ENCODE data around the gene KLHL11.

The KLHL11 gene

DNA sequence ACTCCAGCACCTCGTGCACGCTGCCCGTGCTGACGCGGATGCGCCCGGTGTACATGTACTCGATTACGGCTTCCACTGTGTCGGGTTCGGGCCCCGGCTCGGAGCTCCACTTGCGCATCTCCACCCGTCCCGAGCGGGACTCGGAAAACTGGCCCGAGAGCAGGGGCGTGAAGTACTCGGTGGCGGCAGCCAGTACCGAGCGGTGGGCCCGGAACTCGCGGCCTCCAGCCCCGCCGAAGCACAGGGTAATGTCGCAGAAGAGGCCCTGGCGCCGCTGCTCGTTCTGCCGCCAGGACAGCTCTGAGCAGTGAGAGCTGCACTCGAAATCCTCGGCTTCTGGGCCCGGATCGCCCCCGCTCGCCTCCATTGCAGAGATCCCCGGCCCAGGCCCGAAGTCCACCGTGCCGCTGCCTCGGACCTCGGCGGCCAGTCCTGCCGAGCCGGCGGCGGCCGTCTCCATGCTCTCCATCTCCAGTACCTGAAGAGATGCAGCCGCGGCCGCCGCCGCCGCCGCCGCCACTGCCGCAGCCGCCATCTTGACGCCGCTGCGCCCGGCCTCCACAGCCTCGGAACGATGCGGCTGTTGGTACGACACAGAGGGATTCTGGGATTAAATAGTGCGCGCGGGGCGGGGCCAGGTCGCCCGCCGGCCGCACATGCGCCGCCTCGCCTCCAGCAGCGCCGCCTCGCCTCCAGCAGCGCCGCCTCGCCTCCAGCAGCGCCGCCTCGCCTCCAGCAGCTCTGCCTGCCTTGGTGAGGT is at the start of gene KLHL11:
Gene KLHL11, minus strand, starts transcription at position 588 of the 760 bp plus-strand sequence. Its CDS starts 53 bp downstream, at position 535.
- DNase-seq = peak; percentile 78 to 85

GRCh38 chr17:41915020-41915419 is 49.8 kb upstream of the KLHL11 start:
- no peak for DNase-seq

GRCh38 chr17:41914358-41914766 is 49.1 kb upstream of the KLHL11 start:
- DNase-seq = no peak

DNA sequence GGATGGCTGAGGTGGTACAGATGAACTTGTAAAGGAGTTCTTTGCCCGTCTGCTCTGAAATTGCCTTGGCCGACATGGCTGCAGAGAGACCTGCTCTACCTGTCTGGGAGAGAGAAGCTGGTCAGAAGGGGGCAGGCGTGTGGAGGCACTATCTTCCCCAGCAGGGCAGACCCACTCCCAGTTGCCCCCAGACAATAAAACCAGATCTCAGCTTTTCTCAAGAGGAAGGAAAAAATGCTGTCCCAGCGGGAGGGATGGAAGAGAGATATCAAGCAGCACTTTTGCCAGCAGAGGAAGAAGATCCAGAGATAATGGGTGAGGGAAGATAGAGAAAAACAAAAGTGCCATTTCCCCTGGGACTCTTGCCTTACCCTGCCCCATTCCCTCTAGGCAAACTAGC is 48.6 kb upstream of the KLHL11 start:
- no peak for DNase-seq

GRCh38 chr17:41912925-41913324 is 47.7 kb upstream of the KLHL11 start:
- no peak for DNase-seq

- DNase-seq = no peak
These were observed 45.6 kb upstream of the KLHL11 start for GRCh38 chr17:41910701-41911391.

GRCh38 chr17:41909088-41909487 is 43.9 kb upstream of the KLHL11 start:
- DNase-seq = no peak

GRCh38 chr17:41907633-41908539 is 42.7 kb upstream of the KLHL11 start:
- no peak for DNase-seq

GRCh38 chr17:41907185-41907556 is 41.9 kb upstream of the KLHL11 start:
- DNase-seq = no peak

DNA sequence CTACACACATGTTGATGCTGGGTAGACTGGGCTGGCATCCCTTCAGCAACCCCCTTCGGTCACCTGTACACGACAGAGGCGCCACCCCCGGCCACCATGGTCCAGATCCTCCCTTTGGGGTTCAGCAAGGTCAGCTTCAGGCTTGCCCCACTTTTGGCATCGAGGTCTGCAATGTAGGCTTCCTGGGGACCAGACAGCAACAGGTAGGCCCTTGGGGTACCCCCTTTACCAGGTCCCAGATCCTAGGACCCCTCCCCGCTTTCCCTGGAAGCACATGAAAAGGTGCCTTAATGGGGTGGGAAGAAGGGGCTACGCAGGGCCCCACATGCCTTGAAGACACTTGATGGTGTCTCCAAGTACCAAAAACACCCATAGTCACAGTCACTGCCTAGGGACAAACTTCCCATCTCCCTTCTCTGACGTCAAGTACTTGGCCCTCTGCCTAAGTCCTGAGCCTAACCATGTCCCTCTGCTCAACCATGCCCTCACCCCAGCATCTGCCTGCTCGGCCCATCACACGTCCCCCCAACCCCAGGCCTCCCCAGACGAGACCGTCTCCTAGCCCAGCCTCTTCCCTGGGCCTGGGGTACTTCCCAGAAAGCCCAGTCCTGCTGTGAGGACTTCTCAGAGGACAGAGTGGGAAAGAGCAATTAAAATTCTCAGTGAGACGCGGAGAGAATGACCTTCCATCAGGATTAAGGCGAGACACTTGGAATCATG is 41.4 kb upstream of the KLHL11 start:
- no peak for DNase-seq

GRCh38 chr17:41905172-41905571 is 39.9 kb upstream of the KLHL11 start:
- no peak for DNase-seq

GRCh38 chr17:41904242-41904841 is 39.1 kb upstream of the KLHL11 start:
- DNase-seq = no peak

DNA sequence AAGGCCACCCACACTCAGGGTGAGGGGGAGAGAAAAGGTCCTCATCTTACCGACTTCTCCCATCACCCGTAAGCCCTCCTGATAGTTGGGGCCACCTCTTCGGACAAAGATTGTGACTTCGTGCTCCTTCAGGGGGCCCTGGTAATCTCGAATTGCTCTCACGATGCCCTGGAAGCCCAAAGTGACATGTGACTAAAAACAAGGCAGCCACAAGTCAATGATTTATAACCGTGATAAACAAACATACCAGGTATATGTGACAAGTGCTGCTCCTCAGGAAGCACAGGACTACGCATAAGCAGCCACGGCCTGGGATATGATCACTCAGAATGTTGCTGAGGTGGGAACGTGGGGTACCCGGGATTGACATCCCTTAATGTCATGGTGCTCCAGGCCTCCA is 36.4 kb upstream of the KLHL11 start:
- no peak for DNase-seq

GRCh38 chr17:41896726-41897125 is 31.5 kb upstream of the KLHL11 start:
- DNase-seq = no peak

GRCh38 chr17:41895617-41896016 is 30.4 kb upstream of the KLHL11 start:
- no peak for DNase-seq

DNA sequence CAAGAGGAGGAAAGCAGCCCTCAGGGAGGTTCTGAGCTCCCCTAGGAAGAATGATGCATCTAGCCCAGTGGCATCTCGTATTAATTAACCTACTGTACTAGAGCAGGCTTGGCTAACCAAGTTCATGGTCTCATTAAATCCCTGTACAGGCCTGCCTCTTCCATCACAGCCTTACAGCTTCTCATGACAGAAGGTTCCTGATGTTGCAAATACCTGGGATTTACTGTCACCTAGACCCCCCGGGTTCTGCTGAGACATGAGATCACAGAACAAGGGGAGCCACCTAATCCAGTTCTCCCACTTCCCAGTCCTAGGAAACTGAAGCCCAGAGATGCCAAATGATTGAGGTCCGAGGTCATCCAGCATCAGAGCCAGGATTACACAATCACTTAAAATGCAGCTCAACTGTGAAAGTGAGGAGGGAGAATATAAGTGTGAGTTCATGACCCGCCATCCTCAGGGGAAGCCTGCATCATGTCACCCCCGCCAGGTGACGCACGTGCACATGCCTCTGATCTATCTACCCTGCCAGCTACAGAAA is 29.6 kb upstream of the KLHL11 start:
- DNase-seq = no peak

DNA sequence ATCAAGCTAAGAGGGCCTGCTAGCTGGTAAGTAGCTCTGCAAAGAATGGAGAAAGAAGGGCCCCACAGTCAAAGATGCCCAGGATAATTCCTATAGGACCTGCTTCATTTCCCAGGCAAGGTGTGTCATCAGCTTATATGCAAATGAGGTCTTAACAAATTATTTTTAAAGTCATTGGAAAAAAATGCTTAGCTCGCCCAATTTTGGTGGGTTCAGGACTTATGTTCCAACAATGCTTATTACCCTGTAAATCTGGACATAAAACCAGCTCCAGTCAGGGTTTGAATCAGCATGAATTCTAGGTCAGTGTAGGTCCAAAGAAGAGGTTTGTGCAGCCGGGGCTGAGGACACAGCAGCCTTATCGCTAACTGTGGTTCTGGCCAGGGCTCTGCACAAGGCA is 28.2 kb upstream of the KLHL11 start:
- DNase-seq = no peak

DNA sequence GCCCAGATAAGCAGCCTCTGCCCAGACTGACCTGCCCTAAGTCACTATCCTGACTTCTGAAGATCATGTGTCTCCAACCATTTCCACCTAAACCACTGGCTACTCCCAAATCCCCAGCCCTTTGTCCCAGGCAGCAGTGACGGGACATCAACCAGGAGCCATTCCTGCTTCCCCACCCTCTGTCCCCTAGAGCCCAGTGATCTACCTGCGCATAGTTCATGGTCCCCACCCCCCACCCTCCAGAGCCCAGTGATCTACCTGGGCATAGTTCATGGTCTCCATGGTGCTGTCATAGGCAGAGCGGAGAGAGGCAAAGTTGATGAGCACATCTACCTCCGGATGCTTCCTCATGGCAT is 26.8 kb upstream of the KLHL11 start:
- DNase-seq = no peak

GRCh38 chr17:41891135-41892020 is 26.2 kb upstream of the KLHL11 start:
- no peak for DNase-seq

GRCh38 chr17:41888332-41888965 is 23.2 kb upstream of the KLHL11 start:
- DNase-seq = no peak

- DNase-seq = no peak
These were observed 20.5 kb upstream of the KLHL11 start for GRCh38 chr17:41885733-41886132.
